ACHN (cell line): Measurements from ENCODE around the gene FGFR2.

ENCODE experiments used
- DNase-seq: peaks from one replicate; pipeline ENCODE4 v3.0.0-alpha.2; 2015
- in situ Hi-C: cut with HindIII; loops from 2 replicates; pipeline ENCODE4 v1.10.0; 2017; ENCODE audit warnings: low sequenced_read_pairs, low pct_ligation_motif_present, low pct_unique_long_range_greater_than_20kb

FGFR2 gene

DNA sequence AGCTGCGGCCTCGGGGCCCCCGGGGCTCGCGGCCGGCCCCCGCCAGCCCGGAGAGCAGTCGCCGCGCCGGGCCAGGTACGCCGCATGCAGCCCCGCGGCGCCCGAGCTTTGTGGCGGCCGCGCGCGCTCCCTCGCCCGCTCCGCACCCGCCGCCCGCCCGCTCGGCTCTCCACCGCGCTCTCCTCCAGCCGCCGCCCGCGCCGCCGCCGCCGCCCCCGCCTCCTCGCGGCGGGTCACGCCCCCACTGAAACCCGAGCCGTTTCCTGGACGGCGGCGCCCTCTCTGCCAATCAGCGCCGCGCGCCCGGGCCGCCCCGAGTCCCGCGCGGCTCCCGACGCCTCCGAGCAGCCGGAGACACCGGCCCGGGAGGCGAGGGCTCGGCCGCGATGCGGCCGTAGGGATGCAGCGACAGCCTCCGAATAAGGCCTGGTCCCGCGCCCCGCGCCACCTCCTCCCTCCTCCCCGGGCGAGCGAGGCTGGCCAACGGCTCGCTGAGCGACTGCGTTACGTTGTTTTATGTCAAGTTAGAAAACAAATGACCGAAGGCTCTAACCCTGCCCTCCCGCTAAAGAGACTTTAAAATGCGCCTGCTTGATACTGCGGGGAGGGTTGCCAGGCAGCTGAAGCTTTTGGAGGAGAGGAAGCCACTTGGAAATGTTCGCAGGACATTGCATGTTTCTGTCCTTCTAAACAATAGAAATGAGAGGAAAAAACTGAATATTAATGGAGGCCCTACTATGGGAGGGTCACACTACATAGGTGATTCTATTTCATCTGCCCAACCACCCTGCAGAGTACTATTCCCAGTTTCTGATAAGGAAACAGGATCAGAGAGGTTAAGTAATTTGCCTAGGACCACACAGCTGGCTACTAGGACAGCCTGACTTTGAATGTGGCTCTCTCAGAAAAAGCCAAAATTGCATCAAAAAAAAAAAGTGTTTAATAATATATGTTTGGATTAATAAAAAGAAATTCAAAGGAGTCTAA lies at the start of gene FGFR2:
FGFR2 (minus strand) TSS at position 182 of the 987 bp plus-strand sequence. CDS start 4,627 bp downstream, outside the sequence.
- peak; percentile 86 for DNase-seq
- in situ Hi-C loops: no loop called here

DNA sequence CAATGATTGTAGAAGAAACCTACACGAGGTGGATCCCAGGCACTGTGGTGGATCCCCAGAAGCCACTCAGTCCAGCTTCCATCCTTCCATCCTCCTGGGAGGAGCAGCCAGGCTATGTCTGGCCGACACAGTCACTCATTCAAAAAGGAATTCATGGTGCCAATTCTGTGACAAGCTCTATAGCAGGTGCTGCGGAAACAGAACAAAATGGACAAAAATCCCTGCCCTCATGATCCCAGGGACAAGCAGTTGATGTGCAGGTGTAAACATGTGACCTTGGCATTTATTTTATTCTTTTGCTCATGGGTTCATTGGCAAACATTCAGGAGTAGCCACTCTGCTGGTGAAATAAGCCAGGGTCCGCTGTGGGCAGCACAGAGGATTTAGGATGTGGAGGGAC lies 49.2 kb upstream of the FGFR2 start:
- in situ Hi-C loops: no loop called here
- DNase-seq: no peak

DNA sequence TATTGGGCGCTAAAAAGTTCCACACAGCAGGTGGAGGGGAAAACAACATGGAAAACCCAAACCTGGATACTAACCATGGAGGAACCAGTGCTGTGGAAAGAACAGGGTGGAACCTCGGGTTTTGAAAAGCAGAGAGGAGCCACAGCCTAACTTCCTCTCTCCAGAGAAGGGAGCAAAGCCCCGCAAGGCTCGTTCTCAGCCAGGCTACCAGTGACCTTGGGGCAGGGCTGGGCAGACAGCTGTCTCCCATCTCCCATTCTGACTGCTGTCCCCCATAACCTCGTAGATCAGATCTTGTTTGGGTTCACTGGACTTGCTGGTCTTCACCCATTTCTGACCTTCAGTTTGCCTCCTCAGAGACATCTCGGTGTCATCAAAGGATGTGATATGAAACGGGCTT lies 47.5 kb upstream of the FGFR2 start:
- no peak for DNase-seq
- in situ Hi-C loops: no loop called here

DNA sequence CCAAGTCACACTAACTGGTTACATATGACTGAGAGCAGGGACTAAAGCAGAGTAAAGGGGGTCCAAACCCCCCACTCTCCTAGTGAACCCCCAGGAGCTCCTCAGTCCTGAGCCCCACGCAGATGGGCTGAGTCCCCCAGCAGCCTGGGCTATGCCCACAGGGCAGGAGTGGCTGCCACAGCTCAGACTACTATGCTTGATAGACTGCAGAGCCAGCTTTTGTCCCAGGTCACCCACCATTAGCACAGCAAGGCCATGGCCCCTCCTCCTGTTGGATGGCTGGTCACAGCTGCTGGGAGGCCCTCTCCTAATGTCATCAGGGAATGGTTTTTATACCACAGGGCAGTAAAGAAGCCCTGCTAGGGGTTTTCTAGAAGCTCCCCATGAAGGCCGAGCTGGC lies 46.3 kb upstream of the FGFR2 start:
- no peak for DNase-seq
- in situ Hi-C loops: no loop called here

DNA sequence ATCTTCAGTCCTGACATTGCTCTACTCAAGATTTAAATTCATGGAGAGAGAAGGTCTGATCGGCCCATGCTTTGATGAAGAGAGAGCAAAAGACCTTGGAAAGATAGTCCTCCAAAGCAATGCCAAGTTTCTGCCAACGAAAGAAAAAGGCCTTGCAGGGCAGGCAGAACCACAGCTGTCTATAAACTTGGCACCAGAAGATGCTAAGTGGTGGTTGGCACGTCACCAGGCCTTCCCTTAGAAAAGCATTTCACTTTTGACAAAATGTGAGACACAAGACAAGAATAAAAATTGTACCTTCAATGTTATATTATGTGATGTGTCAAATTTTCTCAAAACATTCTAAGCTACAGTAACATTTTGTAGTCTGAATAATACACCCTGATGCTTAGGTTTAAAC lies 42.0 kb upstream of the FGFR2 start:
- in situ Hi-C loops: no loop called here
- DNase-seq: no peak

DNA sequence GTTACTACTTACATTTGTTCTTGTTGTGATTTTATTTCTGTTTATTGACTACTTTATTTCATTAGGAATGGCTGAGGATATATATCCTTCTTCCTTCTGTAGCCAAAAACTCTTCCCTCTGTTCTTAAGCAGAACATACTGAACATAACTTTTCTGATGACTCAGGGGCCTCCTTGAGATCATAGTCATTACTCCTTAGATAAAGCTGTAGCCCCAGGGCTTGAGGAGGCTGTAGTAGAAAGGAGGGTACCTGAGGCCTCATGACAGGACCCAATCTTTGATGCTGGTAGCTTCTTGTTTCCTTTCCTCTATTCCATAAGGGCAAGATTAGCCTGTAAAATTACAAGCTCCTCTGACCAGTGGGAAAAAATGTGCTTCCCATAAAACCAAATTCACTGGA lies 41.2 kb upstream of the FGFR2 start:
- DNase-seq: no peak
- in situ Hi-C loops: no loop called here

DNA sequence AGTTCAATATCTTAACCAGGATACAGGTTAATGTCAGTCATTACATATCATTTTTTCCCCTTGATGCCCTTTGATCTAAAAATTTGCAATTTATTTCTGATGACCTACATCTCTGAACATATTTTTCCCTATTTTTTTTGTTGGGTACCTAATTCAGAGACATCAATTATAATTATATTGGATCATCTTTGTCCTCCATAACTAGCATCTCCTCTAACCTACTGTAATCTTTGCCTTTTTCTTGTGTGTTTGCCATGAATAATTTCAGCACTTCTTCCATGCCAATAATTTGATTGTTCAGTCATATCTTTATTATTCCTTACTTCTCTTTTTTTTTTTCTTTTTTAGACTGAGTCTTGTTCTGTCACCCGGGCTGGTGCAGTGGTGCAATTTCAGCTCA lies 39.2 kb upstream of the FGFR2 start:
- in situ Hi-C loops: no loop called here
- no peak for DNase-seq

DNA sequence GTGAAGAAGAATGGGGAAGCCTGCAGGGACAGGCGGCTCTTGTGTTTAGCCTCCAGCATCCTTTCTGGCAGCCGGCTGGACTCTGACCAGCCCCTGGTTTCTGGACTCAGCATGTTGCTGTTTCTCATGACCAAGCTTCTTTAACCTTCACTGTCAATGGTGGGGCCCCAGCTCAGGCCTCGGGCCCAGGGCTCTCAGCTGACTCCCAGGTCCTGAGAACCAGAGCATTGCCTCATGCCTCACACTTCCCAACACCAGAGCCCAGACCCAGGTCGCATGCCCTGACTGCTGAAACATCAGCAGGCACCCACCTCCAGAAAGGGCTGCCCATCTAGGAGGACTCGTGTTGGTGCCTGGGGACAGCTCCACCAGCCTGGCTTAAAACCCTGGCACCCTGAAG lies 34.8 kb upstream of the FGFR2 start:
- no peak for DNase-seq
- in situ Hi-C loops: no loop called here

DNA sequence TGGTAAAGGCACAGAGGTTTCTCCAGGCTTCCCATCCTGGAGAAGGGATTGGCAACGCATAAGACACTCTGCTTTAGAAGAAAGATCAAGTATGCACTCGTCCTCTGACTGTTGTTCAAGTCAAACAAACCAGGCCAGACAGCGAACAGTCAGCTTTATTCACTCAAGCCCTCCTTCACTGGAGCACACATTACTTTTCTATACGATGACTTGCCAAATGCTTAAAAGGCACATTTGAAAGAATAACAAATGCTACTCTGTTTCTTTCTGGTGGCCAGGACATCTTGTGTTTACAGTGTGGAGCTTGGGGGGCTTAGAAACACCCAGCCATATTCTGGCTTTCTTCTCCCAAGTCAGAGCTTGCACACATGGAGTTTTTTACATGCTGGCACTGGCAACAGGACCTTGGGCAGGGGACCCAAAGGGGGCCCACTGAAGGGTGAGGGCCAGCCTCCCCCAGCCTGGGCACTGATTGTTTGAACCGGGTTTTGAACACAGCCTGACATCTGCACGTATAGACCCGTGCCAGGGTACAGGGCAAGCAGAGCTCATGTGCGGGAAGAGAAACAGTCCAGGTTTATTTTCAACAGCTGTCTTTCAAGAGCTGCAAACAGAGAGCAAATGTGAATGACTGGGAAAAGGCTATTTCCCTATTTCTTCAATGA lies 33.3 kb upstream of the FGFR2 start:
- in situ Hi-C loops: no loop called here
- no peak for DNase-seq

DNA sequence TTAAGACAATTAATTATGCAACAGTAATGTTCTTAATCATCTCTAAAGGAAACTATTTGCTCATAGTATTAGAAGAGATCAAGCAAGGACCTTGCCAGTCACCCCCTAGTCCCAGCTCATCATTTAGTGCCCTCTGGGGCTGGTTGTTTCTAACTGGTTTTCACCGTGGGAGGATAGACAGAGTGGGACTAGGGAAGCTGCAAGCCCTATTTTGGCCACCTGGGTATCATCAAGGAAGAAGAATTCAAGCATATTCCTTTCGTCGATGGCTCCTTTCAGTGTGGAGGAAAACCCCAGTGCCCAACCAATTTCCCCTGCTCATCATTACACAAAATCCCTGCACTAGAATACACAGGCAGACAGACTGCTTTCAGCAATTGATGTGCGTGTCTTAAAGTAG lies 30.6 kb upstream of the FGFR2 start:
- no peak for DNase-seq
- in situ Hi-C loops: no loop called here

DNA sequence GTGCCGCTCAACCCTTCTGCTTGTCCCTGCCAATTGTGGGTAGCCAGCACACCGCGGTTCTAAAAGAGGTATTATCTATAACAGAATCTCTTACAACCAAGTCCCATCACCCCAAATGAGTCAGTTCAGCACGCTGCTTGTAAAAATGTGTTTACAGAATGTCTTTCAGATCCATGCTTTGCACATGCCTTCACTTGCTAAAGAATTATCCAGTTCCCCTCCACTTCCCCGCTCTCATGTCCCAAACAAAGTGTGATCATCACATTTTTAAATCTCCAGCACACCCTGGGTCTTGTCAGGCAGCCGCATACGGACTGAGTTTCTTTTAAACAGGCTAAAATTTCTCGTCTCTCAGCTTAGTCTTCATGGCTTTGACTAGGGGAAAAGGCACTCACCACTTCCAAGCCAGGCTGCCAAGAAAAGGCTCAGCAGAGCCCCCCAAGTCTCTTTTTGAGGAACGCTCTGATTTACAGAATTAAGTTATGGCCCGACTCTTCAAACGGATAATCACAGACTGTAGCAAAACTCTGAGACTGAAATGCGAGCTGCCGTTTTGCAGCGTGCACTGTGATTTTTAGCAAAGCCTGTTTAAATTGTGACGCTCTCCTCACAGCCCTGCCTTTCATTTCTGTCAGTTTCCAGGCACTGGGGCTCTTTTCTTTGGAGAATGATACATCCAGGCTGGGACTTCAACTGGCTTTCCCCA lies 29.8 kb upstream of the FGFR2 start:
- no peak for DNase-seq
- in situ Hi-C loops: no loop called here

DNA sequence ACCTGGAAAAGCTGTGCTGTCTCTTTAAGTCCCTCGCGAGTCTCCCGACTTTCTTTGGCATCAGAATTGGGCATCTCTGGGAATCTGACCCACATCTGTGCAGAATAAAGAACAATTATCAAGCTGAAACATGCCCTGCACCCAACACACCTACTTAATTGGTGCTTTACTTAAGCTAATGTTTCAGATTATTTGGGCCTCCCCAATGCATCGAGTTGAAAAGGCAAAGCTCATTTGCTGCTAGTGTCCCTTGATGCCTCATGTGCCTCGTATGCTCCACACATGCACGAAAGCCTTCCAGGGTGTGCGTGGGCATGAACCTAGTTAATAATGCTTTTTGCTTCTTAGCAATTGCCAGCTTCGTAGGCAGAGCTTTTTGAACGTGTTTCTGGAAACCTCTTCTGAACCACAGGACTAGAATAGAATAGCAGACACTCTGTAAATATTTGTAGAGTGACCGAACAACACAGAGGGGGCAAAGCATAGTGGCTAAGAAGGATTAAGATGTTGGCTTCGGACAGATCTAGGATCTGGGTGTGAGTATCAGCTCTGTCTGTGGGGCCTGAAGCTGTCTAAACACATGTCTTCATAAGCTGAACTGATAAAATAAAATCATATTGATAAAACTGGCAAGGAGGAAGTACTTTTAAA lies 26.7 kb upstream of the FGFR2 start:
- DNase-seq: no peak
- in situ Hi-C loops: no loop called here

DNA sequence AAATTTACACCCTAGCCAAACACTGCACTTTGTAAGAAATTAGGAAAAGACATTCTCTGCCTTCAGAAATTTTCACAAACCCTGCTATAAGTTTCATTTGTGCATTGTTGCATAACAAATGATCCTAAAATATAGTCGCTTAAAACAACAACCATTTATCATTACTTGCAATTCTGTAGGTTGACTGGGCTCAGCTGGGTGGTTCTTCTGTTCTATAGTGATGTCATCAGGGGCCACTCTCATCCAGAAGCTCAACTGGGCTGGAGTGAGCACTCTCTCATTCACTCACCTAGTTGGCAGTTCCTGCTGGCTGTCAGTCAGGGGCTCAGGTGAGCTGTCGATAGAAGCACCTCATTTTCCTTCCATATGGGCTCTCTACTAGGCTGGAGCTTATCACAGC lies 20.7 kb upstream of the FGFR2 start:
- no peak for DNase-seq
- in situ Hi-C loops: no loop called here

DNA sequence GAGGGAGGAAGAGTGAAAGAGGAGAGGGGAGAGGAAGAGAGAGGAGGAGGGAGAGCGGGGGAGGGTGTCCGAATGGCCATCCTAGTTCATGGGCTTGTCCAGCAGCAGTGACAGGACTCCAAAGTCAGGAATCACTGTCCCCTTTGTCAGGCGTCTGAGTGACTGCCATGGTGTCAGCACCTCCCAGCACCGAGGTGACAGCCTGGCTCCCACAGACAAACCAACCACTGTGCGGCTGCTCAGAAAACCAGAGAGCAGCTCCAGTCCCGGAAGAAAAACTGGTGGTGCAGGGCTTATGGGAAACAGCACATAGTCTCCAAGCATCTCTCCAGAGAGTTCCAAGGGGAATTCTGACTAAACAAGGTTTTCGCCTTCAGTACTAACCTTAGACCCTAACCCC lies 18.9 kb upstream of the FGFR2 start:
- in situ Hi-C loops: no loop called here
- no peak for DNase-seq

DNA sequence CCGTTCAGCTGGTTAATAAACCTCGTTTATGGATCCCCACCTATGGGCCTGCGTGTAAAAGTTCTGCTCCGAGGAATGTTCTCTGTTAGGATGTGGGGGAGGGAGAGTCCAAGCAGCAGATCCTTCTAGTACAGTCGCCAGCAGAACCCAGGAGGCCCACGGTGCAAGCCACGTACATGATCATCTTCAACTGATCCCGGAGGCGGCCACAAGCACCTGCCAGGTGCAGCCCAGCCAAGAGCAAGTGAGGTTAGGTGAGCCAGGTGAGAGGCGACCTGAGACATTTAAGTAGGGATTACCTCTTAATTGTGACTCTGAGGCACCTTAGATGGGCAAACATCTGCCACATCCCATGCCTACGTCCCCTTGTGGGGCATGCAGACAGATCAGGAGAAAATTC lies 18.0 kb upstream of the FGFR2 start:
- in situ Hi-C loops: no loop called here
- no peak for DNase-seq

DNA sequence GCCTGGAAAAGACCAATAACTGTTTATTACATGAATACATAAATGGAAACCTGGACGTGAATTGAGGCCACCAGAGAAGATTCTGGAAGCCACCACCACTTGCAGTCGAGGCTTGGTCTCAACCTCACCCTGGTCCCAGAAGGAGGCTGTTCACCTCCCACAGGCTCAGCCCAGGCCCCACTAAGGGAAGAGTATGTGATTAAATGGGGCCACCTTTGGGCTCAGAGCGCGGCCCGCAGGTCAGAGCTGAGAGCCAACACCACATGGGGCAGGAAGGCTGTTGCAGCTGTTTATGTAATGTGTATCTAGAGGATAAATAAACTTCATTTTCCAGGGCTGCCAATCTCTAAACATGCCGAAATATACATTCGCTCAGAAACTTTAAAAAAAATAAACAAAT lies 17.6 kb upstream of the FGFR2 start:
- in situ Hi-C loops: no loop called here

DNA sequence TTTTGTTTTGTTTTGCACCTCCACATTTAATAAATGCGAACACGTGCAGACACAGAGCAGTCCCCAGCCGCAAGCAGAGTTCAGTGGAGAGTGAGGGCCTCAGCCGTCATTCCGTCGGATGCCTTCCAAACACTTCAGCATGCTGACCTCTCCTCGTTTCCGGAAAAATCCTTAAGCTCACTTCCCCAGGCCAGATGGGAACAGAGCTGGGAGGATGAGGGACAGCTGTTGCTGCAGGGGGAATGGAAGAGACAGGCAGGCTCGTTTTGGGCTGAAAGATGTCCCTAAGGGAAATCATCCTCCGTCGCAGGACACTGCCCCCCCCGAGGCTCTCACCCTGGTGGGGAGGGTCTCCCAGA lies 17.2 kb upstream of the FGFR2 start:
- no peak for DNase-seq
- in situ Hi-C loops: no loop called here

More for the DNA sequence above, 17.6 kb upstream of the FGFR2 start:
- no peak for DNase-seq

DNA sequence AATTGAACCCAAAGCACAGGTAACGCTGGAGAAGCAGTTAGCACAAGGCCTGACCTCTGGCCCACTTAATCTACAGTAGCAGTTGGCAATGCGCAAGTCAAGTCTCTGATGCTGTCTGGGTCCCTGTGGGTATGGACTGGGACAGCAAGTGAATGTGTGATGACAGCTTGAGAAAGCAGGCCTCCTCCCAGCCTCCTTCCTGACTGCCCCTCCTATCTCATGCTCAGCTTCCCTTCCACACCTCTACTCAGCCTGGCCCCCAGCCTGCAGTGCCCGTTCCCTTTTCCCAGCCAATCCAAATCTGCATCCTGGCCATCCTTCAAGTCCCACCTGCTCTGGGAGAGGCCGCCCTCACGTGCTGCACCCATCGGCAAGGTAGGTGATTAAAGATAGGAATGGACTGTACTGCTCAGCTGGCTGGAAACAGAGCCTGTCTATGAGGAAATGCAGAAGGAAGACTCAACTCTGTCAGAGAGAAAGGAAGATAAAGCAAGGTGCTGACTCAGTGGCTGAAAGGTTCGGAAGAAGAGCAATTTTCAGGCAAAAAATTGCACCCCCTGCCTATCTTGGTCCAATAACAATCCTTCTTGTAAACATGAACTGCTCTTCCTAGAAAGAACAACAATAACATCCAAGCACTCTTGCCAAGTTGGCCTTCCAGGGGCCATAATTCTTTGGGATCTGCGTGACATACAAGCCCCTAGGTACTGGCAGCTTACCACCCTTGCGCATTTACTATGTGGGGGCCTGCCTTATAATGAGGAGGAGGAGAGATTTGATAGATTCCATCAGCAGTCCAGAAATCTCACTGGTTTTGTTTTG lies 16.6 kb upstream of the FGFR2 start:
- DNase-seq: no peak
- in situ Hi-C loops: no loop called here
